ENCODE measurements around the gene ZDHHC19.
A peak's percentile ranks its signal among the peaks of the same experiment; 100 is the strongest.

The ZDHHC19 gene

GRCh38 chr3:196162679-196163078, 48.5 kb downstream of the ZDHHC19 start:
- Histone ChIP-seq H3K27me3 (ENCODE audit: insufficient read depth, poor library complexity, severe bottlenecking) (no peaks in the 10 kb centered on the region), H3K27ac (ENCODE audit: poor library complexity, severe bottlenecking) (no peak overlapping the region), H3K4me3 (ENCODE audit: severe bottlenecking) (no peak overlapping the region), H3K4me1 (ENCODE audit: insufficient read depth, poor library complexity, severe bottlenecking) (peaks cover 8% of the 10 kb centered on the region), H3K9me3 (ENCODE audit: severe bottlenecking) (no peaks in the 10 kb centered on the region), H3K36me3 (ENCODE audit: low read depth) (no peaks in the 10 kb centered on the region)
- no peak for TF ChIP-seq CTCF (IDR thresholded peaks at IDR 0.05; ENCODE audit: poor library complexity, severe bottlenecking)
- ATAC-seq (ENCODE audit: low read depth) = no peak
- DNase-seq (ENCODE audit: low spot score) = no peak

- Histone ChIP-seq H3K4me3 (ENCODE audit: severe bottlenecking) (no peak overlapping the region), H3K9me3 (ENCODE audit: severe bottlenecking) (no peaks in the 10 kb centered on the region), H3K4me1 (ENCODE audit: insufficient read depth, poor library complexity, severe bottlenecking) (peaks cover 8% of the 10 kb centered on the region), H3K27me3 (ENCODE audit: insufficient read depth, poor library complexity, severe bottlenecking) (no peaks in the 10 kb centered on the region), H3K27ac (ENCODE audit: poor library complexity, severe bottlenecking) (peak overlapping the region; percentile 7), H3K36me3 (ENCODE audit: low read depth) (no peaks in the 10 kb centered on the region)
- no peak for TF ChIP-seq CTCF (IDR thresholded peaks at IDR 0.05; ENCODE audit: poor library complexity, severe bottlenecking)
- ATAC-seq (ENCODE audit: low read depth) (peak; percentile 52), DNase-seq (ENCODE audit: low spot score) (no peak)
These were observed 51.0 kb downstream of the ZDHHC19 start for GRCh38 chr3:196159952-196160804.

GRCh38 chr3:196159526-196159925, 51.7 kb downstream of the ZDHHC19 start:
- no peak overlapping the region for H3K27ac ChIP-seq (ENCODE audit: poor library complexity, severe bottlenecking)
- DNase-seq (ENCODE audit: low spot score) = no peak

DNA sequence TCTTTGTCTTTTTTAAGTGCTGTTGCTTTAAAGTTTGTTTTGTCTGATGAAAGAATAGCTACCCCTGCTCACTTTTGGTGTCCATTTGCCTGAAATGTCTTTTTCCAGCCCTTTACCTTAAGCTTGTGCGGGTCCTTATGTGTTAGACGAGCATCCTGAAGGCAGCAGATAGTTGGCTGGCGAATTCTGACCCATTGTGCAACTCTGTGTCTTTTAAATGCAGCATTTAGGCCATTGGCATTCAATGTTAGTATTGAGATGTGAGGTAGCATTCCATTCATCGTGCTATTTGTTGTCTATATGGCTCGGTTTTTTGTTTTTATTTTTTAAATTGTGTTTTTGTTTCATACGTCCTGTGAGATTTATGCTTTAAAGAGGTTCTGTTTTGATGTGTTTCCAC, 55.0 kb downstream of the ZDHHC19 start:
- peaks cover 8% of the 10 kb centered on the region for H3K4me1 ChIP-seq (ENCODE audit: insufficient read depth, poor library complexity, severe bottlenecking)
- no peaks in the 10 kb centered on the region for H3K36me3 ChIP-seq (ENCODE audit: low read depth)
- H3K27ac ChIP-seq (ENCODE audit: poor library complexity, severe bottlenecking) = no peak overlapping the region
- no peak overlapping the region for H3K4me3 ChIP-seq (ENCODE audit: severe bottlenecking)
- no peaks in the 10 kb centered on the region for H3K27me3 ChIP-seq (ENCODE audit: insufficient read depth, poor library complexity, severe bottlenecking)
- no peak for DNase-seq (ENCODE audit: low spot score)
- TF ChIP-seq CTCF (IDR thresholded peaks at IDR 0.05; ENCODE audit: poor library complexity, severe bottlenecking) = no peak
- H3K9me3 ChIP-seq (ENCODE audit: severe bottlenecking) = no peaks in the 10 kb centered on the region
- ATAC-seq (ENCODE audit: low read depth) = no peak

More at GRCh38 chr3:196159526-196159925, 51.7 kb downstream of the ZDHHC19 start:
- ATAC-seq (ENCODE audit: low read depth) = no peak
- no peak for TF ChIP-seq CTCF (IDR thresholded peaks at IDR 0.05; ENCODE audit: poor library complexity, severe bottlenecking)
- no peaks in the 10 kb centered on the region for H3K36me3 ChIP-seq (ENCODE audit: low read depth)
- peaks cover 8% of the 10 kb centered on the region for H3K4me1 ChIP-seq (ENCODE audit: insufficient read depth, poor library complexity, severe bottlenecking)
- no peak overlapping the region for H3K4me3 ChIP-seq (ENCODE audit: severe bottlenecking)
- H3K9me3 ChIP-seq (ENCODE audit: severe bottlenecking) = no peaks in the 10 kb centered on the region
- H3K27me3 ChIP-seq (ENCODE audit: insufficient read depth, poor library complexity, severe bottlenecking) = no peaks in the 10 kb centered on the region

DNA sequence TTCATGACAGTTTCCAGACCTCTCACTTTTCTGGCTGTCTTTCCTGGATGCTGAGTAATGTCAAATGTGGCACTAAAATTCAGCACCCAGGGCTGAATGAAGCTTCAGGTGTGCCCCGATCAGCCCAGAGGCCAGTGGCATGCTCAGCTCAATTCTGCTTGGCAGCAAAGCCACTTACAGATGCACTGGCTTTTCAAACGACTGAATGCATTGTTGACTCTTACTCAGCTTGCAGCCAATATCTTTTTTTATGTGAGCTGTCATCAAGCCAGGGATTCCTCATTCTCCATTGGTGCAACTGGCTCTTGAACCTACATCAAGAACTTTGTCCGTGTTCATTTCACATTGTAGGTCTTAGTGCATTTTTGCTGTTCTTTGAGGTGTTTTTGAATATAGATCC, 60.7 kb downstream of the ZDHHC19 start:
- H3K4me3 ChIP-seq (ENCODE audit: severe bottlenecking) = no peak overlapping the region
- ATAC-seq (ENCODE audit: low read depth) (no peak), DNase-seq (ENCODE audit: low spot score) (no peak)
- no peak overlapping the region for H3K27ac ChIP-seq (ENCODE audit: poor library complexity, severe bottlenecking)
- no peaks in the 10 kb centered on the region for H3K36me3 ChIP-seq (ENCODE audit: low read depth)
- TF ChIP-seq CTCF (IDR thresholded peaks at IDR 0.05; ENCODE audit: poor library complexity, severe bottlenecking) = no peak
- no peaks in the 10 kb centered on the region for H3K27me3 ChIP-seq (ENCODE audit: insufficient read depth, poor library complexity, severe bottlenecking)
- peaks cover 4% of the 10 kb centered on the region for H3K4me1 ChIP-seq (ENCODE audit: insufficient read depth, poor library complexity, severe bottlenecking)
- no peaks in the 10 kb centered on the region for H3K9me3 ChIP-seq (ENCODE audit: severe bottlenecking)

All from RWPE2 (cell line).